ELR (cell line): Measurements from ENCODE around the gene GPER1.

Experiments
- DNase-seq: peaks from one replicate; pipeline ENCODE4 v3.0.0-alpha.2; 2015; ENCODE audit warnings: low read depth

GPER1 gene

GRCh38 chr7:1090236-1090635, 2.3 kb downstream of the GPER1 start:
- DNase-seq: no peak

DNA sequence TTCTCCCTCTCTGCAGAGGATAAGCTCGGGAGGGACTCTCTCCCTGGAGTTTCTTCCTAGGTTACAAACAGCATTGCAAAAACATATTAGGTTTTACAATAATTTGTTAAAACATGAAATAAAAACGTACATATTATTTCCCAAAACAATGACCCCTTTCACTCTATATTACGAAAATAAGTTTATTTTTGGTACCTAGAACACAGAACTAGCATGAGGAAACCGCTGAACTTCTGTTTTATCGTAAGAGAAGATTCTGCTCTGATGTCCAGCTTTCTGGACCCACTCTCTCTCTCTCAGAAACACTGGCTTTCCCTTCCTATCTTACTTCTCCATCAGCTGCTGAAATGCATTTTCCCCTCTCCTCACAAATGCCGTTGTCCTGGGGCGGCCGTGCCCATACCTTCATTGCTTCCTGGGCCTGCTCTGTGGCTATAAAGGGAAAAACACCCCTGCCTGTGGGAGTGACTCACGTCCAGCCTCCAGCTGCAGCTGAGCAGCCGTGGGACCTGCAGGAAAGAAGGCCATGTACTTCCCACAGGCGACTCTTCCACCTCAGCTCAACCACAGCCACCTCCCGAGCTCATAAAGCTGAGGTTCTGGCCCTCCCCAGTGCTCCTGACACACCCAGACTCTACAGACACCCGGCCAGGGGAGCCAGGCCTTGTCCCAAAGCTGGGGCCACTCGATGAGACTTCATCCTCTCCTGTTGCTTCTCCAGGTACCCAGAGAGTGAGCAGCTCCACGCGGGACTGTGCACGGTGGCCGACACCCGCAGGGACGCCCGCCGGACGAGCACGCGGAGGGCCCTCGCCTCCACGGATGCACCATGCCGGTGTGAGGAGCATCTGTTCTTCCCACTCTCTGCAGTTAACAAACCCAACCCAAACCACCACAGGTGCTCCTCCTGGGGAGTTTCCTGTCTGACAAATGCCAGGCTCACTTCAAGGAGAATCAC, 3.1 kb downstream of the GPER1 start:
- DNase-seq: peak; percentile 32

GRCh38 chr7:1091644-1092027, 3.7 kb downstream of the GPER1 start:
- DNase-seq: no peak

GRCh38 chr7:1092161-1092632, 4.3 kb downstream of the GPER1 start:
- DNase-seq: no peak

GRCh38 chr7:1092806-1093501, 5.0 kb downstream of the GPER1 start:
- DNase-seq: no peak

DNA sequence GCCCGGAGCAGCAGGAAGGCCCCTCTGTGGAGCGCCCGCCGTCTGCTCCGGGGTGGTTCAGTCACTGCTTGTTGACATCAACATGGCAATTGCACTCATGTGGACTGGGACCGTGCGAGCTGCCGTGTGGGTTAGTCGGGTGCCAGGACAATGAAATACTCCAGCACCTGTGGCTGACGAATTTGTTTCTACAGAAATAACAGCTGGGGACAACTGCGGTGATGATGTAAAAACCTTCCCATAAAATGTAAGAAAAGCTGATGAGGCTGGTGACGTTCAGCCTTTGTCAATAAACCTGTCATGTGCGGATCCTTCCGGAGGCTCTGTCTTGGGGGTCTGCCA, 5.6 kb downstream of the GPER1 start:
- DNase-seq: no peak

GRCh38 chr7:1093916-1094508, 6.1 kb downstream of the GPER1 start:
- no peak for DNase-seq

DNA sequence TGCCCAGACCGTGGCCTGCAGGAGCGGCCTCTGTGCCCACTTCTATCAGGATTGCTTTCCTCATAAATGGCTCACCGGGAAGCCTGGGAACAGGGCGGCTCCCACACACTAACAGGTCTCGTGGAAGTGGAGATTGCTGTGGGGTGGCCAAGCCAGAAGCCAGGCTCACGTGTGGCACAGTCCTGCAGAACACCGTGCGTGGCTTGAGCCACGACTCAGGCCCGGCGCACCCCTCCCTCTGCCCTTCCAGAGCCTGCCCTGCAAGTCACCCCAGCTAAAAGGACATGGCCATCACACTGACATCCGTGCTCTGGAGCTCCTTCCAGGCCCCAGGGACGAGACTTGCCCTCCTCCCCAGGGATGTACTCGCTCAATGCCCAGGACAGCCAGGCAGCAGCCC, 7.0 kb downstream of the GPER1 start:
- no peak for DNase-seq

- no peak for DNase-seq
Observed at GRCh38 chr7:1095621-1096155, 7.8 kb downstream of the GPER1 start.

DNA sequence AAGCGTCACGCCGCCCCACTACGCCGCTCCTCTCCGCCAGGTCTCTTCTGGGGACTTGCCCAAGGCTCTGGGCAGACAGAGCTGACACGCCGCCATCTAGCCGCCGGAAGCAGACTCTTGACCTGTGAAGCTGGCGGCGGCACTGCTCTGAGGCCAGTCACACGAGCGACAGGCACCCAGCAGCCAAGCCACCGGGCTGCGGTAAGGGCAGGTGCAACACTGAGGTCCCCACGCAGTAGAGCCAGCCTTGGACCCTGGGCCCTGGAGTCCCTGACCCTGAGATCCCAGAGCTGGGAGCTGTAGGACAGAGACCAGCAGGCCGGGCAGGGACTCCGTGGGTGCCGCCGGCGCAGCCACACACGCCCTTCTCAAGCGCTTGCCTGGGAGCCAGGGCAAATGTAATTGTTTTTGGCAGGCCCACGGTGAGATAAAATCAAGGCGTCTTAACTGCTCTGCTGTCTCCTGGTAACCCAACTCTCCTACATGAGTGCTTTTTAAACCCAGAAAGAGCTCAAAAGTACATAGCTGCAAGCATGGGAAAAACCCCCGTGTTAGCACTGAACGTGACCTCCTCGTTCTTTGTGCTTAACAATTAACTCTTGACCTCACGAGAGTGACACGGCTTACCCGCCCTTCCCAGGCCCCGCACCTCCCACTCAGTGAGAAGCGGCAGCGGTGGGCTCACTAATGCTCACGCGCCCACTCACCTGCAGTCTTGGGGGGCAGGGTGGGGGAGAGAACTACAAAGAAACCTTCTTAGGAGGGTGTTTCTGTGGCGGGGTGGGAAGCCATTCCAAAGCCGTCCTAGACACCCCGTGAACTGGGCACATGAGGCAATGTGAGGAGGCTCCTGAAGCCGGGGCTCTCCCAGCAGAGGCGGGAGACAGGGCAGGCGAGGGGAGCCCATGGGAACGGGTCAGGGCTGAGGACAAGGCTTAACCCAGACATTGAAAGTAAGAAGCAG, 8.5 kb downstream of the GPER1 start:
- DNase-seq: no peak

GRCh38 chr7:1097120-1097504, 9.2 kb downstream of the GPER1 start:
- DNase-seq: no peak

DNA sequence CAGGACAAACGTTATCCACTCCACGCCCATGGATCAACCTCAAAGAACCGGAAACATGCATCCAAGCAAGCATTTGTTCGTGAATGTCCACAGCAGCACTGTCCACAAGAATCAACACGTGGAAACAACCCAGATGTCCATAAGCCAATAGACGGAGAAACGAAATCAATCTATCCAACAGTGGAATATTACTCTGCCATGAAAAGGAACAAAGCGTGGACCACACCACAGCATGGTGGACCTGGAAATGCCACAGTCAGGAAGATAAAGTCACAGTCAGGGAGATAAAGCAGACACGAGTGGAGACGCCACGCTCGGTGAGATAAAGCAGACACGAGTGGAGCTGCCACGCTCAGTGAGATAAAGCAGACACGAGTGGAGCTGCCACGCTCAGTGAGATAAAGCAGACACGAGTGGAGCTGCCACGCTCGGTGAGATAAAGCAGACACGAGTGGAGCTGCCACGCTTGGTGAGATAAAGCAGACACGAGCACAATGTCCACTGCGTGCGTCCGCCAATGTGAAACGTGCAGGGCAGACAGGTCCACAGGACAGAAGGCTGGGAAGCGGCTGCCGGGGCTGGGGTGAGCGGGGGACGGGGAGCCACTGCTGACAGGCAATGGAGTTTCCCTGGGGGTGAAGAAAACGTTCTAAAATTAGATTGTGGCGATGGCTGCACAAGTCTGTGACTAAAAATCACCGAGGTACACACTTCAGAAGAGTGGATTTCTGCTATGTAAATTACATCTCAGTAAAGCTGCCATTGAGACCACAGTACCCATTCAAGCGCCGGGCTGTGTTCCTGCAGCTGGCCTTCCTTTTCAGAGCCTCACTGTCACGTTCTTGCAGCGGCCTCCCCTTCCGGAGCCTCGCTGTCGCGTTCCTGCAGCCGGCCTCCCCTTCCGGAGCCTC, 10.6 kb downstream of the GPER1 start:
- no peak for DNase-seq

DNA sequence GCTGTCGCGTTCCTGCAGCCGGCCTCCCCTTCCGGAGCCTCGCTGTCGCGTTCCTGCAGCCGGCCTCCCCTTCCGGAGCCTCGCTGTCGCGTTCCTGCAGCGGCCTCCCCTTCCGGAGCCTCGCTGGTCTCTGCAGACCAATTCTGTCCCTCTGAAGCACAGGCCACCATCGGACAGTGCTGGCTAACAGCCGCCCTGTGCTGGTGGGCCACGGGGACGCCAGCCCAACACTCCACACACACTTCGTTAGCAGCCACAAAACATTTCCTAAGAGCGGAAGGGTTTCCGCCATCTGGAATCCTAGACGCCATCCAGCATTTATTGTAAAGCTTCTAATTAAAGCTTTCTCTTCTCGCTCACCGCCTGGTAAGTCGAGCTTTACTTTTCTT, 11.2 kb downstream of the GPER1 start:
- DNase-seq: no peak

- no peak for DNase-seq
Observed at GRCh38 chr7:1099637-1100036, 11.7 kb downstream of the GPER1 start.

DNA sequence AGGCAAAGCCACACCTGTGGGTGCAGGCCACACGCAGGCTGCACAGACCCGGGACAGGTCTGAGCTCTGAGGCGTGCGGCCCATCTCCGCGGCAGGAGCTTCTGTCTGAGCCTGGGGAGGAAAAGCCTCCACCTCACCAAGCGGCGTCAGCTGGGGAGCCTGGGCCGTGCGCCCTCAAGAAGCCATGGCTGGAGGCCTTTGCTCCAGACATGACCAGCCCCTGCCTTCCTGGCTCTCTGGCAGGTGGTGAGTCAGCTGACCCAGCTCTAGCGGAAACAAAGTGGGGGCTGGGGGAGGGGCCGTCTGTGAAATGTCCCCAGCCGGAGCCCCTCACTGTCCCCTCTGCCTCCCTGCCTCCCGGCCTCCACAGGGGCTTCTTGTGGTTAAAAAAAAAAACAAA, 12.5 kb downstream of the GPER1 start:
- DNase-seq: no peak

GRCh38 chr7:1100834-1101562, 13.1 kb downstream of the GPER1 start:
- DNase-seq: no peak

- DNase-seq: no peak
Observed at GRCh38 chr7:1101563-1102431, 13.9 kb downstream of the GPER1 start.

- no peak for DNase-seq
Observed at GRCh38 chr7:1103009-1103788, 15.3 kb downstream of the GPER1 start.
